LHCN-M2 (cell line): ENCODE data around the gene FPR3. TPM values are rescaled to one million over a fixed set of nuclear protein-coding genes. Genes with fewer than 3 reads are reported as not detected.
"Not testable (repeated sequence)": the region's sequence is repeated elsewhere in the genome, so short reads cannot be mapped to it uniquely, and the experiment has no call there.

ENCODE experiments used
- DNase-seq: peaks from one replicate; pipeline ENCODE4 v3.0.0-alpha.2; 2012; ENCODE audit warnings: low read depth
- polyA plus RNA-seq: library from polyadenylated mRNA; unstranded; fragments of >200 nt; gene quantifications from one replicate; pipeline ENCODE4 v1.2.1, GENCODE V29; 2012; ENCODE audit warnings: missing spikeins
- total RNA-seq: library from RNA; depleted of rRNA; stranded (reverse); fragments of >200 nt; gene quantifications from 2 replicates; pipeline ENCODE4 v1.2.3, GENCODE V29; 2014; rRNA removed

FPR3 gene
- not detected in 2 replicates for total RNA-seq
- not detected for polyA plus RNA-seq

- no peak for DNase-seq
These were observed at the start of gene FPR3 for GRCh38 chr19:51794885-51795490. FPR3 (plus strand) TSS chr19:51795157; CDS start chr19:51823749, 28,592 bp downstream.

GRCh38 chr19:51746731-51747130 is 48.2 kb upstream of the FPR3 start:
- DNase-seq = no peak

GRCh38 chr19:51749979-51750378 is 45.0 kb upstream of the FPR3 start:
- DNase-seq = peak; percentile 96

GRCh38 chr19:51750400-51751094 is 44.4 kb upstream of the FPR3 start:
- peak; percentile 94 for DNase-seq

- DNase-seq = peak; percentile 96
These were observed 43.3 kb upstream of the FPR3 start, which contains the start of gene FPR1 for GRCh38 chr19:51751655-51752054. FPR1 (minus strand) TSS chr19:51751878; CDS start chr19:51746994, 4,884 bp downstream.

GRCh38 chr19:51754109-51754508 is 40.8 kb upstream of the FPR3 start:
- DNase-seq = no peak

- no peak for DNase-seq
These were observed 40.2 kb upstream of the FPR3 start for GRCh38 chr19:51754770-51755169.

- DNase-seq = no peak
These were observed 39.4 kb upstream of the FPR3 start for GRCh38 chr19:51755571-51755970.

- DNase-seq = no peak
These were observed 34.1 kb upstream of the FPR3 start, which contains the start of gene FPR2 for GRCh38 chr19:51760697-51761356. FPR2 (plus strand) TSS chr19:51761180; CDS start chr19:51768659, 7,479 bp downstream.

GRCh38 chr19:51761696-51762095 is 33.3 kb upstream of the FPR3 start:
- DNase-seq = no peak

GRCh38 chr19:51765086-51765485 is 29.9 kb upstream of the FPR3 start:
- DNase-seq = no peak

- DNase-seq = no peak
These were observed 28.5 kb upstream of the FPR3 start for GRCh38 chr19:51766461-51766860.

- no peak for DNase-seq
These were observed 23.4 kb upstream of the FPR3 start for GRCh38 chr19:51771376-51772130.

GRCh38 chr19:51772977-51773376 is 22.0 kb upstream of the FPR3 start:
- no peak for DNase-seq

- DNase-seq = not testable (repeated sequence)
These were observed 18.4 kb upstream of the FPR3 start for GRCh38 chr19:51776561-51776960.

GRCh38 chr19:51777570-51778462 is 17.1 kb upstream of the FPR3 start:
- DNase-seq = peak; percentile 80

GRCh38 chr19:51779181-51779580 is 15.8 kb upstream of the FPR3 start:
- no peak for DNase-seq

- DNase-seq = no peak
These were observed 15.3 kb upstream of the FPR3 start for GRCh38 chr19:51779703-51780102.

- DNase-seq = no peak
These were observed 14.7 kb upstream of the FPR3 start for GRCh38 chr19:51780270-51780669.

GRCh38 chr19:51781999-51782398 is 13.0 kb upstream of the FPR3 start:
- no peak for DNase-seq

- DNase-seq = peak; percentile 56
These were observed 11.6 kb upstream of the FPR3 start for GRCh38 chr19:51783372-51783771.
